GM19467 (cell line): ENCODE results near the gene FOXK2.
"Not testable (repeated sequence)": the region's sequence is repeated elsewhere in the genome, so short reads cannot be mapped to it uniquely, and the experiment has no call there.

Source experiments
- ATAC-seq: cut with Tn5 transposase; IDR thresholded peaks from one replicate; pipeline ENCODE4 v1.9.1; 2021; ENCODE audit warnings: mild to moderate bottlenecking, moderate library complexity; ENCODE audit not compliant: unreplicated experiment

Gene FOXK2

DNA sequence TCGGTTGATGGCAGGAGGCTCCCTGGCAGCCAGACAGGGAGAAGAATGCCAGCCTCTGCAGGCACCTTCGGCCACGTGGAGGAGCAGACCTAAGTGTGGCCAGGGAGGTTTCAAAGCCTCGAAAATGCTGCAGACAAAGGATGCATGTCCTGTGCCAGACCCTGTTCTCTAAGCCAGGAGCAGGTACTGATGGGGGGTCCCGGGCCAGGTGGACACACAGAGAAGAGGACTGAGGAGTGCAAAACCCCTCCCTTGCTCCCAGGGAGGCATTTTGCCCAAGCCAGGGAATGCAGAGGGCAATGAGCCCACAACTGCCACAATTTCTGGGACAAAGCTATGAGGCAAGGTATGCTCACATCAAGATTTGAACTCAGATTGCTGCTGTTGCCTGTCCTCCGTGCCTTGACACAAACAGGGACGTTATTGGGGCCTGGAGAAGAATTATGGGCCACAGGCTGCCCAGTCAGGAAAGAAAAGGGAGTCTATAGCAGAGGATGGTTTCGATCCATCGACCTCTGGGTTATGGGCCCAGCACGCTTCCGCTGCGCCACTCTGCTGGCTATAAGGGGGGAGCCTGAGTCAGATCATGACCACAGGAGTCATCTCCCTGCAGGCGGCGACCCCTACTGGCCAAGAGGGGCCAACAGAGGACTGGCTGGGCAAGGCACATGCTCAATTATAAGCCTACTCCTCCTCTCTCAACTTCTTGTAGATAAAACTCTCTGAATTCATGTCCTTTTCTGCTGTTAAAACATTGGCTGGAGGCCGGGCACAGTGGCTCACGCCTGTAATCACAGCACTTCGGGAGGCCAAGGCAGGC lies 25.1 kb upstream of the FOXK2 start:
- peak; percentile 58 for ATAC-seq

DNA sequence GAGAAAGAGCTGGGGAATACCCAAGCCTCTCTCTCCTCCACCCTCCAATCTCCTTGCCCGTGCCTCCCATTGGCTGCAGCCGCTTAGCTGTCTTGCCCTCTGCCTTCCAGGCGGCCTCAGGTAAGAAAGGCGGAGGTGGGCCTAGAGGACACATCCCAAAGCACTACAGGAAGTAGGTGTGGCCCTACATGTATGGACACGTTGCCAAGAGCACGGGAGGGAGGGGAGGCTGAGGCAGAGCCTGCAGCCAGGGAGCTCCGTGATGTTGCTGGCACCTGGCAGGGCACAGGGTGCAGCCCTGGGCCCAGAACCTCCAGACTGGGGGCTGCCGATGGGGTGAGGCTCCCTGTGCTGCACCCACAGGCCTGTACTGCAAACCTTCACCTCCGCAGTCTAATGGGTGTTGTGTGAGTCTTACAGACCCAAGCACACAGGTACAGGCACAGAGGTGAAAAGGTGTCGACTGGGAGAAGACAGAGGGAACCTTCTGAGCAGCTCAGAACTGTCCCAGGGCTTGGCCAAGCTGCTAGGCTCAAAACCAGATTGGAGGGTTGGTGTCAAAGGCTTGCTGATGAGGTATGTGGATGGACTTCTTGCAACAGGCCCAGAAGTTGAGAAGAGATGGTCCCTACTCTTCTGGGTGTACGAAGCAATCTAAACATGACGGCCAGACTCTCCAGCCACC lies 23.5 kb upstream of the FOXK2 start:
- no peak for ATAC-seq

DNA sequence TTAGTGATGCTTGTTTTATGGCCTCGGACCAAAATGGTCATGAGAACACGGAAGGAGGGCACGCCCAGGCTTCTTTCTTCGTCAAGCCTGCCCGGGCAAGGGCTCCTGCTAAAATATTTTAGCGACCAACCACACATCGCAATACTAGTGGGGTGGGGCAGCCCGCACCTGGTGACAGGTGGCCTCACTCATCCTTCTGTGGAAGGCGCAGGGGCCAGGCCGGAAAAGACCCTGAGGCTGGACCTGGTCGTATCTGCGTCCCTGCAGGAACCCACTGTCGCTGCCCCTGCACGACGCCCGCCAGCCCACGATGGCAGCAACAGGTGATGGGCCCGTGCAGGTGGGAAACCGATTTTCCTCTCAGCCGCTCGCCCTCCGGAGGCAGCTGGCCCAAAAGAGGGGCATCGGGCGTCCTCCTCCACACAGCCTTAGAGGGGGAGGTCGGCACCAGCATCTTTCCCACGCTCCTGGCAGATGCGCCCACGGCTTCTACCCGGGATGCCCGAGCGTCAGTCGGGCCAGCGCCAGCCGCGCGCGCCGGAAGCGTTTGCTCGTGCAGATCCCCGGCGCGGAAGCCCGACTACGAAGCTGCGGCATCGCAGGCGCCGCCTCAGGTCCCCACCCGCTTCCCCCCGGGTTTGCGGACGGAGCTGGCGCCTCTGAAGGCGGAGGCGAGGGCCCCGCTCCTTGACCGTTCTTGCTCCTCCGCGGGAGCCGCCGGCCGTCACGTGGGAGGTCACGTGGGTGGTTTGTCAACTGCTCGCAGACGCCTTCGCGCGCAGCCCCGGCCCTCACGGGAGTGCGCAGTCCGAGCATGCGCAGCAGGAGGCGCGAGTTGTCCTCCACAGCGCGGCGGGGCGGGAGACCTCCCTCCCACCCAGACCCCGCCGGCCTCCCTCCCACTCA lies 22.8 kb upstream of the FOXK2 start:
- peak; percentile 49 for ATAC-seq

DNA sequence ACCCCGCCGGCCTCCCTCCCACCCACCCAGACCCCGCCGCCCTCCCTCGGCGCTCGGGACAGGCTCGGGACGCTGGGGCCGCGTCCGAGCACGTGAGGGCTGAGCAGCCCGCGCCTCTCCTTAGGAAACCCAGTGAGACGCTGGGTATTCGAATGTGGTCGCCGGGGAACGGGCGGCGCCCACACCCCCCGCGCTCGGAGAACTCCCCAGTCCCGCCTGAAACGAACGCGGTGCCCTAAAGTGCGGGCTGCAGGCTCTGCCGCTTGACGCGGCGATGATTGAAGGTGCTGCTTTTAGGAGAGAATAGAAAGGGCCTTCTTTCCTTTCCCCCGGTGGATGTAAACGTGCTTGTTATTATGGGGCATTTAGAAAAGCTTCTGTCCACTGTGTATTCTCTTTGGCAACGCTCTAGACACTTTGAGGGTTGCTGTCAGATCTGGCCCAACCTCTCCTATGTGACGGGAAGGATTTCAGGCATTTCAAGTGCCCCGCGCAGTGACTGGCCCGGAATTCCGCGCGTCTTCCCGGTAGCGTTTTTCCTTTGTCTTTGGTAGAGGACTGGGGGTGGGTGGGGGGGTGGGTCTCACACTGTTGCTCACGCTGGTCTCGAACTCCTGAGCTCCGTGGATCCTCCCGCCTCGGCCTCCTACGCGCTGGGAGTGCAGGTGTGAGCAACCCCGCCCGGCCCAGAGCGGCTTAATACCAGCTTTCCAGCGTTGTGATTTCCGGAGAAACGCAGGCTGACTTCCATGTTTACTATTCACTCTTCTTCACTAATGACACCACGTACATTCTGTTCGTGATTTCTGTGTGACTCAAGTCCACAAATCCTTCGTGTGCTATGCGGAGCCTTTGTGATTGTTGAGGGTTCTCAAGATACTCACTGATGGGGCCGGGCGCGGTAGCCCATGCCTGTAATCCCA lies 21.8 kb upstream of the FOXK2 start:
- no peak for ATAC-seq

DNA sequence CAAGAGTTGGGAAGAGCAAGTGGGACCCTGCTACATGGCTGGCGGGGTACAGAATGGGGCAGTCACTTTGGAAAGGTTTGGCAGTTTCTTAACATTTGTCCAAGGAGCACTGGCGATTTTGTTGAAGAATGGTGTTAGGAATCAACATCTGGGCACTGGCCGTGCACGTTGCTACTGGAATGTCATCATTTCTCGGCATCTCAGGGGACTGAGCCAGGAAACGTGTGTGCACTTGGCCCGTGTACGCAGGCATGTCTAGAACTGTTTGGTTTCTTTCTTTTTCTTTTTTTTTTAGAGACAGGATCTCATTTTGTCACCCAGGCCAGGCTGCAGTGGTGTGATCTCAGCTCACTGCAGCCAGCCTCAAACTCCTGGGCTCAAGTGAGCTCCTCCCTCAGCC lies 17.3 kb upstream of the FOXK2 start:
- no peak for ATAC-seq

DNA sequence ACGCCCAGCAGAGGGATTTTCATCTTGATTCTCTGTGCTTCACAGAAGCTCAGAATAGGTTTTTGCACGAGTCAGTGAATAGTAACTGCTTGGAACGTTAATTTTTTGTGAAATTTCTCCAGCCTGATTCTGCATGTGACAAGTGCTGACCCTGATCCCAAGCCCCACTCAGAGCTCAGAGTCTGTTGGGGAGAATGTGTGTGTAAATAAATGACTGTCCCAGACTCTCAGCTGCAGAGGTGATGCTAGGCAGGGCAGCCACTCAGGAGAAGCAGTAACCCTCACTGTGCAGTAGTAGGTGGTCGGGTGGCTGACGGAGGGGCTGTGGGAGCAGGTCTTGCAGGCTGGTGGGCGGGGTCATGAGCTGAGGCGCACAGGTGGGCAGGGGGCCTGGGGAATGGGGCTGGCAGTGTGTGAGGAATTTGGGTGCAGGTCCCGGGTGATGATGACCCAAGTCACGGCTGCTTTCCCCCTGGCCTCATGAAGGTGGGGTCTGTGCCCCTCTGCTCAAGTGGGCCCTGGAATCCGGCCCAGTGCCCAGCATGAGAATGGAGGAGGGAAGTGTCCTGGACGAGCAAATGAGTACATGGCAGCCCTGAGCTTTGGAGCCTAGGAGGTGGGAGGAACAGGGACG lies 16.3 kb upstream of the FOXK2 start:
- no peak for ATAC-seq

DNA sequence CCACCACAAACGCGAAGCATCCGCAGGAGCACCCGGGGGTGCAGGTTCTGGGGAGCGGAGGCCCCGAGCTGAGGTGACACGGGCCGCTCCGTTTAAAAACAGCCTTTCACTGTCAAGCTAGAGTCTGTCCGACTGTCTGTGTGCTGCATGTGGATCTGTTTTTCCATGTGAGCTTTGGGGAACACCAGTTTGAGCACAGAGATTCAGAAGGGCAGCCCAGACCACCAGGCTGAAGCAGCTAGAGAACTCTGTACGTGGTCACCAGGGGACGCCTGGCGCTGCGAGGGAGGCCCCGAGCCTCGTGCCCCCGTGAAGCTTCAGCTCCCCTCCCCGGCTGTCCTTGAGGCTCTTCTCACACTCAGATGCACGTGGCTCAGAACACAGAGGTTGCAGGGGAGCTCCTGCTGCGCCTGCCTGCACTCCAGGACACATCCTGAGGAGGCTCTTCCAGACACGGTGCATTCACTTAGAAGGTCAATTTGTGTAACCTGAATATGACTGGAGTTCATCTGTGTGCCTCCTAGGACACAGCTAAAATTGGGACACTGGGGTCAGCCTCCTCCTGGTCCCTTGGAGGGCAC lies 15.7 kb upstream of the FOXK2 start:
- no peak for ATAC-seq

DNA sequence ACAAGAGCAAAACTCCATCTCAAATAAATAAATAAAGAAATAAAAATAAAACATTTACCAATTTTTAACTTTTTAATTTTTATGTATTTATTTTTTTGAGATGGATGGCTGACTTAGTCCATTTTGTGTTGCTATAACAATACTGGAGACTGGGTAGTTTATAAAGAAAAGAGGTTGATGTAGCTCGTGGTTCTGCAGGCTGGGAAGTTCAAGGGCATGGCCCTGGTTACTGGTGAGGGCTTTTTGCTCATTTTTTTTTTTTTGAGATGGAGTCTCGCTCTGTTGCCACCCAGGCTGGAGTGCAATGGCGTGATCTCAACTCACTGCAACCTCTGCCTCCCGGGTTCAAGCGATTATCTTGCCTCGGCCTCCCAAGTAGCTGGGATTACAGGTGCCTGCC lies 14.2 kb upstream of the FOXK2 start:
- ATAC-seq = no peak

DNA sequence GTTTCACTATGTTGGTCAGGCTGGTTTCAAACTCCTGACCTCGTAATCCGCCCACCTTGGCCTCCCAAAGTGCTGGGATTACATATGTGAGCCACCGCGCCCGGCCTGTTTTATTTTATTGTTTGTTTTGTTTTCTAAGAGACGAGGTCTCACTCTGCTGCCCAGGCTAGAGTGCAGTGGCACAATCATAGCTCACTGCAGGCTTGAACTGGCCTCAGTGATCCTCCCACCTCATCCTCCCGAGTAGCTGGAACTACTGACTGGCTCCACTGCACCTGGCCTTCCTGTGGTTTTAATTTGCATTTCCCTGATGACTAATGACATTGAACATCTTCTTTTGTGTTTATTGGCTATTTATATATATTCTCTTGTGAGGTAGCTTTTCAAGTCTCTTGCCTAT lies 13.1 kb upstream of the FOXK2 start:
- ATAC-seq = peak; percentile 95

DNA sequence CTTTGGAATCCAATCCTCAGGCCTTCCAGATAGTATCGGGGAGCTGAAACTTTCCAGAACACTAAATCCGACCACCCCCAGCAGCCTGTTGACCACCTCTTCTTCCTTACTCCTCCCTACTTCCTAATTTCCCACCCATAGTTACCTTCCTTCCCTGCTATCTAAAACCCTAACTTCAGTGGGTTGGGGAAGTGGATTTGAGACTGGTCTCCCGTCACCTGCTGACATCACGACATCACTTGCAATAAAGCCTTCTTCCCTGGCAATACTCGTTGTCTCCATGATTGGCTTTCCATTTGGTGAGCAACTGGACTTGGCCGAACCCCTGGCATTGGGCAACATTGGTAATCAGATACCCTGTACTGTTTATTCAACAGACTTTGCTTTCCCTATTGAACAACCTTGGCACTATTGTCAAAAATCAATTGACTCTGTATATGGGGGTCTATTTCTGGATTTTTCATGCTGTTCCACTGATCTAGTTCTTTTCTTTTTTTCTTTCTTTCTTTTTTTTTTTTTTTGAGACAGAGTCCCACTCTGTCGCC lies 11.8 kb upstream of the FOXK2 start:
- no peak for ATAC-seq

DNA sequence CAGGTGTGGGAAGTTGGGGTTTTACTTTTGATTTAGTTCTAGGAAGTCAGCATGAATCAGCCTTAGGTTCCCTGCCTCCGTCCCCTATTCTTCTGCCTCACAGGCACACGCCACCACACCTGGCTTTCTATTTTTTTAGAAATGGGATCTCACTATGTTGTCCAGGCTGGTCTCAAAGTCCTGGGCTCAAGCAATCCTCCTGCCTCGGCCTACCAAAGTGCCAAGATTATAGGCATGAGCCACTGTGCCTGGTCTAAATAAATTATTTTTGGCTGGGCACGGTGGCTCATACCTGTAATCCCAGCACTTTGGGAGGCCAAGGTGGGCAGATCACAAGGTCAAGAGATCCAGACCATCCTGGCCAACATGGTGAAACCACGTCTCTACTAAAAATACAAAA lies 7.9 kb upstream of the FOXK2 start:
- not testable (repeated sequence) for ATAC-seq

DNA sequence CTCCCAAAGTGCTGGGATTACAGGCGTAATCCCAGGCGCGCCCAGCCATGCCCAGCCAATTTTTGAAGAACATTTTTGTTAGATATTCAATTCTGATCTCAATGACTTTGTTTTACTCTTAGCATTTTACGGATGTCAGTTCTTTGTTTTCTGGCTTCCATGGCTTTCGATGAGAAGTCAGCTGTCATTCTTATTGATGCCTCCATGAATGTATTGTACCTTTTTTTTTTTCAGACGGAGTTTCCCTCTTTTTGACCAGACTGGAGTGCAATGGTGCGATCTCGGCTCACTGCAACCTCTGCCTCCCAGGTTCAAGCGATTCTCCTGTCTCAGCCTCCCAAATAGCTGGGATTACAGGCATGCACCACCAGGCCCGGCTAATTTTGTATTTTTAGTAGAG lies 5.7 kb upstream of the FOXK2 start:
- not testable (repeated sequence) for ATAC-seq

DNA sequence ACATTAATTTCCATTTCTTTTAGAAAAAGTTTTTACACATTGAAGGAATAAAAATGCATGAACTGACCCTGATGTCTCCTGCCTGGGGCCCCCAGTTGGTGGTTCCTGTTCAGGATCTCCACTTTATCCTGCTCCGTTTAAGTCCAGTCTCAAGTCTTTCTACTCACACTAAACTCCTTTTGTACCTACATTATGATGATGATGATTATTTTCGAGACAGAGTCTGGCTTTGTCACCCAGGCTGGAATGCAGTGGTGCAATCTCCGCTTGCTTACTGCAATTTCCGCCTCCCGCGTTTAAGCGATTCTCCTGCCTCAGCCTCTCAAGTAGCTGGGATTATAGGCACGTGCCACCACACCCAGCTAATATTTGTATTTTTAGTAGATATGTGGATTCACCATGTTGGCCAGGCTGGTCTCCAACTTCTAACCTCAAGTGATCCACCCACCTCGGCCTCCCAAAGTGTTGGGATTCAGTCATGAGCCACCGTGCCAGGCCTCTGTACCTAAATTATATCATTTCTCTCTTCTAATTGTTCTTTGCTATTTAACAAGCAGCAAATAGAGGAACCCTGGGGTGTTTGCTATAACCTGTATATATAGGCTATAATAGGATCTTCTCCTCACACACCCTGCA lies 2.2 kb upstream of the FOXK2 start:
- ATAC-seq = no peak

DNA sequence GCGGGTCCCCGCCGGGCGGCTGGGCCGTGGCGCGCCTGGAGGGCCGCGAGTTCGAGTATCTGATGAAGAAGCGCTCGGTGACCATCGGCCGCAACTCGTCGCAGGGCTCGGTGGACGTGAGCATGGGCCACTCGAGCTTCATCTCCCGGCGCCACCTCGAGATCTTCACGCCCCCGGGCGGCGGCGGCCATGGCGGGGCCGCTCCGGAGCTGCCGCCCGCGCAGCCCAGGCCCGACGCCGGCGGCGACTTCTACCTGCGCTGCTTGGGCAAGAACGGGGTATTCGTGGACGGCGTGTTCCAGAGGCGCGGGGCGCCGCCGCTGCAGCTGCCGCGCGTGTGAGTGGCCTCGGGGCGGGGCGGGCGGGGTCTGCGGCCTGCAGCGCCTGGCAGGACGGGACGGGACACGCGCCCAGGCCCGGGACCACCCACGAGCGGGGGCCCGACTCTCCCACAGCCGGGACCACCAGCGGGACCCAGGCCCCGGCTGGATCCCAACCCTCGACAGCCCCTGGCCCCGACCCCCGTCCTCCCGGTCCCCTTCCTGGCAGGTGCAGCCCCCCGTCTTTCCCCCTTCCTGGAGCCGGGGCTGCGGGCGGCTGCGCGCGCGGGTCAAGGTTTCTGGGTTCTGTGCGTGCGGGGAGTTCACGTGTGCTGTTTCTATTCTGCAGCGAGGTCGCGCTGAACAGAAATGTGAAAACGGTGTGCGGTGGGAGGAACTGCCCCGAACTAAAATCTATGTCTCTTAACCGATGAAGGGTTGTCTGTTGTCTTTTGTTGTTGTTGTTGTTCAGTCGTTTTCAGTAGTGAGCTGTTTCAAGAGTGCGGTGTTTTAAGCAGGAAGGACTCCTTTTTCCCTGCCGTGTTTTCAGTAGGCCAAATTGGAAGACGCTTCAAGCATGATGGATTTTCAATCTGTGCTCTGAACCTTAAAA lies 705 bp downstream of the FOXK2 start:
- ATAC-seq = peak; percentile 5

DNA sequence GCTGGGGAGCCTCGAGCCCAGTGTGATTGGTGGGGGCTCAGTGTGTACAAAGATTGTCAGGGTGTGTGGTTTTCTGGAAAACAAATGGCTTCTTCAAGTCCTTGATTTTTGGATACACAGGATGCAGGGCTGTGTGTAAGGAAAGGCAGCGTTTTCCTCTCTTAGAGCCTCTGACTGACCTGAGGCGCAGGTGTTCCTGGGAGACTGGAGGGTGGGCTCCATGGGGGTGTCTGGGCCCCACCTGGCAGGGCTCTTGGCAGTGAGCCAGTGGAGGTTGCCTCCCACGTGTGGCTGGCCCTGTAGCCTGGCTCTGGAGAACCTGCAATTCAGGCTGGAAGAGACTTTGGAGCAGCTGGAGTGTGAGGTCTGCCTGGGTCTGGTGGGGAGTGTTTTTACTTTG lies 5.0 kb downstream of the FOXK2 start:
- ATAC-seq = no peak

DNA sequence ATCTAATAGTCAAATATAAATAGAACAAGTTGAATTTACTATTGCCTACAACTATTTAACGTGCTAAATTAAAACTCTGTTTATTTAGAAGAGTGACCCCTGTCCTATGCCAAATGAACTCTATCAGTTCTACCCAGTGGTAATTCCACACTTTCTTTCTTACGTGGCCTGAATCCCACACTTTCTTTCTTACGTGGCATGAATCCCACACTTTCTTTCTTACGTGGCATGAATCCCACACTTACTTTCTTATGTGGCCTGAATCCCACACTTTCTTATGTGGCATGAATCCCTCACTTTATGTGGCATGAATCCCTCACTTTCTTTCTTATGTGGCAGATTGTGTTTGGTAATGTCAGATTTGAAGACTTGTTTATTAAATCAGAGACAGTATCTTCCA lies 6.2 kb downstream of the FOXK2 start:
- no peak for ATAC-seq

DNA sequence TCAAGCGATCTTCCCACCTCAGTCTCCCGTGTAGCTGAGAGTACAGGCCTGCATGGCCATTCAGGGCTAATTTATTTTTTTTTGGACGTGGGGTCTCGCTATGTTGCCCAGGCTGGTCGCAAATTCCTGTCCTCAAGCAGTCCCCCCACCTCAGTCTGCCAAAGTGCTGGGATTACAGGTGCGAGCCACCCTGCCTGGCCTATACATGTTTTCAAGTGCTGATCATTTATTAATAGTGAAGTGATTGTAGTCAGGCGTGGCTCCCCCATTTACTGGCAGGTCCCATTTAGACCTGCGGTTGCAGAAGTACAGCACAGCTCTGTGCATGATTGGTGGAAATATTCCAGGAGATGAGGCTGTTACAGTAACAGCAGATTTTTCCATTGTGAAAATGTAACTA lies 8.4 kb downstream of the FOXK2 start:
- no peak for ATAC-seq
